GM12878 (cell line): ENCODE results near the gene AHCYL2. TPM values are rescaled to one million over a fixed set of nuclear protein-coding genes. Genes with fewer than 3 reads are reported as not detected.

Experiments
- ATAC-seq: fragments of 200-7000 bp; cut with Tn5 transposase; 3 replicates; pipeline ENCODE4 v1.9.1; 2020; ENCODE audit warnings: mild to moderate bottlenecking, moderate library complexity
- BruUV-seq: library from RNA; stranded (reverse); fragments of 400-500 nt; replicated peaks from 2 replicates; lab custom pipeline; 2021; lab: Mats Ljungman, UMichigan
- CTCF ChIA-PET: fragments of 300-600 bp; sonication (Branson Sonifier 250); formaldehyde crosslinking; extraction: SDS; loops from one replicate; lab custom pipeline; 2021; ENCODE audit warnings: inconsistent platforms; lab: Yijun Ruan, JAX
- POLR2A ChIA-PET: fragments of 350-600 bp; formaldehyde crosslinking; extraction: SDS; loops from one replicate; lab custom pipeline; 2021; ENCODE audit warnings: inconsistent platforms; lab: Charles Lee
- RAD21 ChIA-PET: fragments of 300-600 bp; sonication (Branson Sonifier 250); formaldehyde crosslinking; loops from one replicate; lab custom pipeline; 2023; ENCODE audit warnings: antibody characterized with exemption; ENCODE audit not compliant: unreplicated experiment; lab: Charles Lee
- SMC1A ChIA-PET: fragments of 300-600 bp; sonication (Branson Sonifier 250); formaldehyde crosslinking; loops from one replicate; lab custom pipeline; 2023; ENCODE audit not compliant: unreplicated experiment, uncharacterized antibody; lab: Charles Lee
- DNase-seq: peaks from one replicate; pipeline ENCODE4 v3.0.0-alpha.2; 2011; ENCODE audit warnings: low read depth, low spot score
- FAIRE-seq: peaks from 3 replicates; lab custom pipeline; 2011; peaks lifted over from hg19 to GRCh38; lab: Jason Lieb, UNC
- H2AFZ ChIP-seq: 2 replicates; pipeline ENCODE4 v1.6.0; 2011; ENCODE audit warnings: low read depth, low read length, control low read depth; ENCODE audit not compliant: control insufficient read depth
- H3K27ac ChIP-seq: 2 replicates; pipeline ENCODE4 v1.5.1; 2011; ENCODE audit warnings: control low read depth; ENCODE audit not compliant: control insufficient read depth, insufficient read depth
- H3K27me3 ChIP-seq, 2 experiments: replicated peaks in 1 of 2; 2 replicates each; pipeline versions ENCODE4 v1.6.0 to v1.6.1; 2011; ENCODE audit warnings: low read length in 1 of 2; ENCODE audit not compliant: control insufficient read depth in 2 of 2, insufficient read depth in 2 of 2
- H3K36me3 ChIP-seq, 2 experiments: 2 replicates each; pipeline ENCODE4 v1.5.1; 2011; ENCODE audit warnings: low read length in 1 of 2; ENCODE audit not compliant: control insufficient read depth in 2 of 2, insufficient read depth in 2 of 2
- H3K4me1 ChIP-seq: 2 replicates; pipeline ENCODE4 v1.6.1; 2011; ENCODE audit warnings: mild to moderate bottlenecking, low read length, moderate library complexity, mixed read lengths; ENCODE audit not compliant: control insufficient read depth, insufficient read depth
- H3K4me2 ChIP-seq: 2 replicates; pipeline ENCODE4 v1.6.0; 2011; ENCODE audit warnings: control low read depth; ENCODE audit not compliant: control insufficient read depth, insufficient read depth
- H3K4me3 ChIP-seq: fragments of 200-600 bp; sonication (generic); 2 replicates; pipeline ENCODE4 v1.5.1; 2016
- H3K79me2 ChIP-seq: 2 replicates; pipeline ENCODE4 v1.6.0; 2011; ENCODE audit warnings: low read length; ENCODE audit not compliant: control insufficient read depth, insufficient read depth
- H3K9ac ChIP-seq: 2 replicates; pipeline ENCODE4 v1.8.0; 2011; ENCODE audit warnings: low read length, control low read depth, mixed read lengths; ENCODE audit not compliant: control insufficient read depth, insufficient read depth
- H3K9me3 ChIP-seq: replicated peaks from 3 replicates; pipeline ENCODE4 v1.5.1; 2011; ENCODE audit warnings: mild to moderate bottlenecking, low read length; ENCODE audit not compliant: control insufficient read depth, insufficient read depth
- H4K20me1 ChIP-seq: 2 replicates; pipeline ENCODE4 v1.6.0; 2011; ENCODE audit not compliant: control insufficient read depth, insufficient read depth
- BACH1 ChIP-seq: fragments of 450-650 bp; IDR thresholded peaks from 2 replicates; pipeline ENCODE4 v1.6.1; 2017; ENCODE audit warnings: mild to moderate bottlenecking, borderline replicate concordance
- BMI1 ChIP-seq: fragments of 450-650 bp; IDR thresholded peaks from 2 replicates; pipeline ENCODE4 v1.6.1; 2016; ENCODE audit warnings: mild to moderate bottlenecking, moderate library complexity, borderline replicate concordance
- EZH2 ChIP-seq: IDR thresholded peaks from 2 replicates; pipeline ENCODE4 v1.6.1; 2012; ENCODE audit warnings: low read depth, mild to moderate bottlenecking, control low read depth, inconsistent platforms, low read length, borderline replicate concordance; ENCODE audit not compliant: control insufficient read depth
- FOS ChIP-seq: IDR thresholded peaks from 3 replicates; pipeline ENCODE4 v1.6.1; 2011; ENCODE audit warnings: borderline replicate concordance; ENCODE audit not compliant: insufficient read length; ENCODE audit errors: extremely low read depth
- NFYA ChIP-seq: IDR thresholded peaks from 2 replicates; pipeline ENCODE4 v1.6.1; 2011; ENCODE audit warnings: low read depth, mild to moderate bottlenecking, low read length, improper control_type of control experiment, borderline replicate concordance
- NFYB ChIP-seq: IDR thresholded peaks from 2 replicates; pipeline ENCODE4 v1.6.1; 2011; ENCODE audit warnings: low read depth, mild to moderate bottlenecking, low read length, improper control_type of control experiment, moderate library complexity; ENCODE audit not compliant: insufficient read depth
- REST ChIP-seq: IDR thresholded peaks from 2 replicates; pipeline ENCODE4 v1.6.1; 2012; ENCODE audit warnings: mild to moderate bottlenecking, low read depth, low read length
- SMAD5 ChIP-seq: IDR thresholded peaks from 2 replicates; pipeline ENCODE4 v1.6.1; 2016; ENCODE audit warnings: antibody characterized with exemption, low read depth
- SMC3 ChIP-seq: IDR thresholded peaks from 2 replicates; pipeline ENCODE4 v1.6.1; 2011; ENCODE audit warnings: low read length, improper control_type of control experiment, borderline replicate concordance
- TCF7 ChIP-seq: IDR thresholded peaks from 2 replicates; pipeline ENCODE4 v1.6.1; 2014; ENCODE audit warnings: antibody characterized with exemption, borderline replicate concordance
- YBX1 ChIP-seq: fragments of 450-650 bp; IDR thresholded peaks from 2 replicates; pipeline ENCODE4 v1.6.1; 2016; ENCODE audit warnings: antibody characterized with exemption
- WGBS: methylation state at CpG from one replicate; pipeline ENCODE4 v1.1.6; 2016; ENCODE audit warnings: low lambda C conversion rate; ENCODE audit not compliant: insufficient replicate concordance, insufficient coverage; ENCODE audit errors: missing lambda C conversion rate; 5-methylcytosine and 5-hydroxymethylcytosine counted together
- in situ Hi-C: fragments of 300-500 bp; cut with MboI; formaldehyde crosslinking; loops from 9 replicates; pipeline ENCODE4 v1.14.3; 2018; ENCODE audit warnings: mixed read lengths
- intact Hi-C: fragments of 100-400 bp; cut with micrococcal nuclease; formaldehyde crosslinking; loops from one replicate; pipeline ENCODE4 v1.14.2; 2022; ENCODE audit not compliant: unreplicated experiment
- polyA plus RNA-seq, 11 experiments: library from polyadenylated mRNA; depleted of rRNA in 4 of 11; unstranded in 6 of 11; stranded (reverse) in 5 of 11; fragments of >200 nt; fragmentation: Nextera tagmentation in 4 of 11; fragmentation: Illumina TruSeq in 1 of 11; extraction: Ambion mirVana in 4 of 11; extraction: Trizol in 1 of 11; gene quantifications; 1 replicate in 1 of 11; 2 replicates in 10 of 11; pipeline versions ENCODE4 v1.2.1 to v1.2.3, GENCODE V29; 2011 to 2016; ENCODE audit warnings: inconsistent platforms in 2 of 11, missing spikeins in 2 of 11, low read depth in 1 of 11
- total RNA-seq, 4 experiments: library from RNA; depleted of rRNA in 3 of 4; stranded (reverse); fragments of >200 nt in 3 of 4; fragmentation: Illumina TruSeq in 1 of 4; extraction: Trizol in 1 of 4; gene quantifications; 2 replicates each; pipeline versions ENCODE4 v1.2.1 to v1.2.3, GENCODE V29; 2013 to 2021
- TF ChIP-seq, protein P1 (sequence below): fragments of 450-650 bp; IDR thresholded peaks from 2 replicates; pipeline ENCODE4 v1.6.1; 2016; ENCODE audit warnings: mild to moderate bottlenecking
- TF ChIP-seq, protein P2 (sequence below): fragments of 450-650 bp; IDR thresholded peaks from 2 replicates; pipeline ENCODE4 v1.6.1; 2017; ENCODE audit warnings: mild to moderate bottlenecking, low read depth, inconsistent platforms; ENCODE audit not compliant: poor library complexity, severe bottlenecking
- TF ChIP-seq, protein P3 (sequence below): fragments of 450-650 bp; IDR thresholded peaks from 2 replicates; pipeline ENCODE4 v1.6.1; 2017; ENCODE audit warnings: borderline replicate concordance

Gene AHCYL2
- total and polyA plus RNA-seq, 10 of the 15 experiments (the other 5 are each of a cell fraction or from before 2014, with no cell fraction given): 1.7 to 29.1 (median 5.4) TPM

DNA sequence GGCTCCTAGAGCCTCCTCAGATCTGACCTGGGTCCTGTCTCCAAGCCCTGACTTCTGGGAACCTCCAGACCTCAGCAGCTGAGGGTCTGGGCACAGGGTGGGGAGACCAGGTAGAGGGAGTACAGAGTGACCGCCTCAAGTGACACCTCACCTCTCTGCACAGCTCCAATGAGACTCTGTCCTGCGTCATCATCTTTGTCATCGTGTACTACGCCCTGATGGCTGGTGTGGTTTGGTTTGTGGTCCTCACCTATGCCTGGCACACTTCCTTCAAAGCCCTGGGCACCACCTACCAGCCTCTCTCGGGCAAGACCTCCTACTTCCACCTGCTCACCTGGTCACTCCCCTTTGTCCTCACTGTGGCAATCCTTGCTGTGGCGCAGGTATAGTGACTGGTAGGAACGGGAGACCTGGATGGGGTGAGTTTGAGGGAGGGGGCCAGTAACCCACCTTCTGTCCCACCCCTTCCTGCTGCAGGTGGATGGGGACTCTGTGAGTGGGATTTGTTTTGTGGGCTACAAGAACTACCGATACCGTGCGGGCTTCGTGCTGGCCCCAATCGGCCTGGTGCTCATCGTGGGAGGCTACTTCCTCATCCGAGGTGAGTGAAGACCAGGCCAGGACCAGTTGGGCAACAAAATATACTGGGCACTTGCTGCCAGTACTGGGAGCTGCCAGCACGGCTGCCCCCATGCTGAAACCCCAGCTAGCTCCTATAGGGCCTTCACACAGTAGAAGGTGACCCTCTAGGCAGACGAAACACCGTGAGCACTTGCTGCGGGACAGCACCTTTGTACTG is 18.6 kb upstream of the AHCYL2 start:
- SMC1A ChIA-PET: interaction anchor here (0.5 to 5.8 kb wide), 4 partner anchors 26 to 56 kb away, joined by 3 to 70 read pairs (median 4); no protein-coding TSS in a partner anchor
- DNase-seq (no peak), FAIRE-seq (no peak), ATAC-seq (no peak)
- H3K9ac ChIP-seq: no peak overlapping the region
- no peak overlapping the region for H3K27ac ChIP-seq
- no peaks in the 10 kb centered on the region for H3K27me3 ChIP-seq
- no peak overlapping the region for H2AFZ ChIP-seq
- no peaks in the 10 kb centered on the region for H3K79me2 ChIP-seq
- RAD21 ChIA-PET: interaction anchor here (0.7 to 2.1 kb wide), 5 partner anchors 11 to 111 kb away, joined by 3 to 6 read pairs (median 3); no protein-coding TSS in a partner anchor
- no peaks in the 10 kb centered on the region for H4K20me1 ChIP-seq
- CTCF ChIA-PET: interaction anchor here (1.1 to 9.6 kb wide), 3 partner anchors 9 to 43 kb away, joined by 4 to 109 read pairs (median 6); no protein-coding TSS in a partner anchor
- in situ Hi-C loops (no loop called here), intact Hi-C loops (no loop called here)
- H3K4me1 ChIP-seq: no peaks in the 10 kb centered on the region
- H3K4me2 ChIP-seq: no peak overlapping the region
- H3K9me3 ChIP-seq: no peaks in the 10 kb centered on the region
- 91% methylated on average over 12 of the region's 18 CpGs for WGBS
- BruUV-seq: no TSS peak
- POLR2A ChIA-PET: interaction anchor here (1.1 kb wide), 1 partner anchor 39 kb away, joined by 3 read pairs; no protein-coding TSS in a partner anchor
- no peaks in the 10 kb centered on the region for H3K36me3 ChIP-seq
- no peak overlapping the region for H3K4me3 ChIP-seq
- TF ChIP-seq, protein P1, sequence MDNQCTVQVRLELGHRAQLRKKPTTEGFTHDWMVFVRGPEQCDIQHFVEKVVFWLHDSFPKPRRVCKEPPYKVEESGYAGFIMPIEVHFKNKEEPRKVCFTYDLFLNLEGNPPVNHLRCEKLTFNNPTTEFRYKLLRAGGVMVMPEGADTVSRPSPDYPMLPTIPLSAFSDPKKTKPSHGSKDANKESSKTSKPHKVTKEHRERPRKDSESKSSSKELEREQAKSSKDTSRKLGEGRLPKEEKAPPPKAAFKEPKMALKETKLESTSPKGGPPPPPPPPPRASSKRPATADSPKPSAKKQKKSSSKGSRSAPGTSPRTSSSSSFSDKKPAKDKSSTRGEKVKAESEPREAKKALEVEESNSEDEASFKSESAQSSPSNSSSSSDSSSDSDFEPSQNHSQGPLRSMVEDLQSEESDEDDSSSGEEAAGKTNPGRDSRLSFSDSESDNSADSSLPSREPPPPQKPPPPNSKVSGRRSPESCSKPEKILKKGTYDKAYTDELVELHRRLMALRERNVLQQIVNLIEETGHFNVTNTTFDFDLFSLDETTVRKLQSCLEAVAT: no peak
- no peak for TF ChIP-seq REST
- TF ChIP-seq NFYA: no peak
- TF ChIP-seq, protein P2, sequence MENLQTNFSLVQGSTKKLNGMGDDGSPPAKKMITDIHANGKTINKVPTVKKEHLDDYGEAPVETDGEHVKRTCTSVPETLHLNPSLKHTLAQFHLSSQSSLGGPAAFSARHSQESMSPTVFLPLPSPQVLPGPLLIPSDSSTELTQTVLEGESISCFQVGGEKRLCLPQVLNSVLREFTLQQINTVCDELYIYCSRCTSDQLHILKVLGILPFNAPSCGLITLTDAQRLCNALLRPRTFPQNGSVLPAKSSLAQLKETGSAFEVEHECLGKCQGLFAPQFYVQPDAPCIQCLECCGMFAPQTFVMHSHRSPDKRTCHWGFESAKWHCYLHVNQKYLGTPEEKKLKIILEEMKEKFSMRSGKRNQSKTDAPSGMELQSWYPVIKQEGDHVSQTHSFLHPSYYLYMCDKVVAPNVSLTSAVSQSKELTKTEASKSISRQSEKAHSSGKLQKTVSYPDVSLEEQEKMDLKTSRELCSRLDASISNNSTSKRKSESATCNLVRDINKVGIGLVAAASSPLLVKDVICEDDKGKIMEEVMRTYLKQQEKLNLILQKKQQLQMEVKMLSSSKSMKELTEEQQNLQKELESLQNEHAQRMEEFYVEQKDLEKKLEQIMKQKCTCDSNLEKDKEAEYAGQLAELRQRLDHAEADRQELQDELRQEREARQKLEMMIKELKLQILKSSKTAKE: no peak
- TF ChIP-seq, protein P3, sequence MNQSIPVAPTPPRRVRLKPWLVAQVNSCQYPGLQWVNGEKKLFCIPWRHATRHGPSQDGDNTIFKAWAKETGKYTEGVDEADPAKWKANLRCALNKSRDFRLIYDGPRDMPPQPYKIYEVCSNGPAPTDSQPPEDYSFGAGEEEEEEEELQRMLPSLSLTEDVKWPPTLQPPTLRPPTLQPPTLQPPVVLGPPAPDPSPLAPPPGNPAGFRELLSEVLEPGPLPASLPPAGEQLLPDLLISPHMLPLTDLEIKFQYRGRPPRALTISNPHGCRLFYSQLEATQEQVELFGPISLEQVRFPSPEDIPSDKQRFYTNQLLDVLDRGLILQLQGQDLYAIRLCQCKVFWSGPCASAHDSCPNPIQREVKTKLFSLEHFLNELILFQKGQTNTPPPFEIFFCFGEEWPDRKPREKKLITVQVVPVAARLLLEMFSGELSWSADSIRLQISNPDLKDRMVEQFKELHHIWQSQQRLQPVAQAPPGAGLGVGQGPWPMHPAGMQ: no peak
- no peak for TF ChIP-seq BMI1
- no peak for TF ChIP-seq SMAD5
- TF ChIP-seq SMC3: no peak
- TF ChIP-seq TCF7: no peak
- TF ChIP-seq BACH1: no peak
- no peak for TF ChIP-seq EZH2
- no peak for TF ChIP-seq YBX1
- TF ChIP-seq NFYB: no peak
- TF ChIP-seq FOS: no peak
